Fibroblast of villous mesenchyme (primary cell): ENCODE data around the gene PLAGL2. TPM values are rescaled to one million over a fixed set of nuclear protein-coding genes. Genes with fewer than 3 reads are reported as not detected.

Experiments used
- DNase-seq: peaks from one replicate; pipeline ENCODE4 v3.0.0-alpha.2; 2010; ENCODE audit warnings: low read depth
- H3K4me3 ChIP-seq: 2 replicates; pipeline ENCODE4 v1.5.1; 2011; ENCODE audit warnings: low read depth, mild to moderate bottlenecking, low read length
- CTCF ChIP-seq: IDR thresholded peaks from 2 replicates; pipeline ENCODE4 v1.5.1; 2012; ENCODE audit warnings: low read depth, mild to moderate bottlenecking, low read length; ENCODE audit not compliant: insufficient read depth
- total RNA-seq: library from RNA; depleted of rRNA; stranded (reverse); fragments of >200 nt; gene quantifications from 2 replicates; pipeline ENCODE4 v1.2.3, GENCODE V29; 2012

PLAGL2 gene
- total RNA-seq, 1 donor: 4.3 TPM

GRCh38 chr20:32224463-32224862 lies 16.9 kb upstream of the PLAGL2 start:
- DNase-seq: no peak
- TF ChIP-seq CTCF: no peak
- no peak overlapping the region for H3K4me3 ChIP-seq

GRCh38 chr20:32218156-32218900 lies 10.8 kb upstream of the PLAGL2 start:
- DNase-seq: no peak
- no peak for TF ChIP-seq CTCF
- no peak overlapping the region for H3K4me3 ChIP-seq

- no peak for DNase-seq
- TF ChIP-seq CTCF: no peak
Observed at GRCh38 chr20:32216179-32217142, 8.9 kb upstream of the PLAGL2 start.

GRCh38 chr20:32215729-32216128 lies 8.2 kb upstream of the PLAGL2 start:
- no peak for TF ChIP-seq CTCF
- DNase-seq: no peak
- H3K4me3 ChIP-seq: no peak overlapping the region

More at GRCh38 chr20:32216179-32217142, 8.9 kb upstream of the PLAGL2 start:
- no peak overlapping the region for H3K4me3 ChIP-seq

GRCh38 chr20:32215147-32215546 lies 7.6 kb upstream of the PLAGL2 start:
- no peak overlapping the region for H3K4me3 ChIP-seq

GRCh38 chr20:32213870-32214269 lies 6.3 kb upstream of the PLAGL2 start:
- DNase-seq: no peak
- TF ChIP-seq CTCF: no peak
- H3K4me3 ChIP-seq: no peak overlapping the region

More at GRCh38 chr20:32215147-32215546, 7.6 kb upstream of the PLAGL2 start:
- DNase-seq: no peak
- no peak for TF ChIP-seq CTCF
